ENCODE data around the gene MYRF.

GRCh38 chr11:61774411-61774810 lies 22.0 kb downstream of the MYRF start:
- TF ChIP-seq CTCF (IDR thresholded peaks at IDR 0.05) (no peak), POLR2A (IDR thresholded peaks at IDR 0.05) (no peak)
